D721Med (cell line): ENCODE results near the gene TGM2.

Experiments used
- DNase-seq: peaks from one replicate; pipeline ENCODE4 v3.0.0; 2011; ENCODE audit warnings: low spot score; ENCODE audit not compliant: insufficient read length
- FAIRE-seq: peaks from 2 replicates; lab custom pipeline; 2011; peaks lifted over from hg19 to GRCh38; lab: Jason Lieb, UNC
- CTCF ChIP-seq: IDR thresholded peaks from 2 replicates; pipeline ENCODE4 v1.5.1; 2012; ENCODE audit warnings: mild to moderate bottlenecking, control low read depth; ENCODE audit not compliant: insufficient read depth; ENCODE audit errors: missing control alignments

The TGM2 gene

GRCh38 chr20:38139156-38139912, 25.7 kb downstream of the TGM2 start:
- TF ChIP-seq CTCF: no peak

GRCh38 chr20:38138086-38138778, 26.8 kb downstream of the TGM2 start:
- FAIRE-seq: no peak
- TF ChIP-seq CTCF: no peak
- no peak for DNase-seq

More at GRCh38 chr20:38139156-38139912, 25.7 kb downstream of the TGM2 start:
- DNase-seq (no peak), FAIRE-seq (no peak)

- DNase-seq (no peak), FAIRE-seq (no peak)
- no peak for TF ChIP-seq CTCF
Measured at GRCh38 chr20:38137441-38138037, 27.5 kb downstream of the TGM2 start.

GRCh38 chr20:38136421-38137245, 28.4 kb downstream of the TGM2 start:
- TF ChIP-seq CTCF: no peak
- no peak for DNase-seq
- FAIRE-seq: no peak

GRCh38 chr20:38135651-38136420, 29.2 kb downstream of the TGM2 start:
- DNase-seq: no peak
- TF ChIP-seq CTCF: no peak
- no peak for FAIRE-seq

GRCh38 chr20:38135271-38135650, 29.8 kb downstream of the TGM2 start:
- DNase-seq (no peak), FAIRE-seq (no peak)
- TF ChIP-seq CTCF: no peak
